ENCODE results near the gene C1orf87. TPM values are rescaled to one million over a fixed set of nuclear protein-coding genes. Genes with fewer than 3 reads are reported as not detected.

C1orf87 gene
- total and polyA plus RNA-seq, 2 donors (not counting 3 experiments of a cell fraction or from before 2014, with no cell fraction given), result not detected

- TF ChIP-seq MYC (IDR thresholded peaks at IDR 0.05; ENCODE audit: low read depth, low read length), result no peak
- TF ChIP-seq FOS (IDR thresholded peaks at IDR 0.05; ENCODE audit: borderline replicate concordance, insufficient read depth, low read length), result no peak
- no peak for TF ChIP-seq JUN (IDR thresholded peaks at IDR 0.05; ENCODE audit: borderline replicate concordance, insufficient read depth, insufficient read length, low read depth)
- TF ChIP-seq GATA2 (IDR thresholded peaks at IDR 0.05; ENCODE audit: insufficient read depth, insufficient read length, low read depth, low read length), result no peak
- no peak for TF ChIP-seq POLR2A (IDR thresholded peaks at IDR 0.05; ENCODE audit: low read depth, low read length)
- no peak overlapping the region for H3K27ac ChIP-seq (ENCODE audit: insufficient read depth, low read depth, low read length)
- H3K9me1 ChIP-seq (replicated peaks; ENCODE audit: control insufficient read depth, extremely low read depth, insufficient read depth, low read length), result no peaks in the 10 kb centered on the region
- no peaks in the 10 kb centered on the region for H3K79me2 ChIP-seq (ENCODE audit: control insufficient read depth, insufficient read depth, low read length)
- FAIRE-seq, result no peak
- intact Hi-C loops (cut with micrococcal nuclease), result no loop called here
- no TSS peak for BruUV-seq (replicated peaks)
- dilution Hi-C loops (cut with MboI; ENCODE audit: extremely low pct_ligation_motif_present, low sequenced_read_pairs), result no loop called here
- H3K27me3 ChIP-seq (ENCODE audit: control insufficient read depth in 2 of 2, insufficient read depth in 2 of 2, low read length in 2 of 2), result no peaks in the 10 kb centered on the region
- POLR2A ChIA-PET, result no interaction called here
- CTCF ChIA-PET, result no interaction called here
- H3K4me1 ChIP-seq (ENCODE audit: control insufficient read depth, extremely low read depth, insufficient read depth, low read length), result no peaks in the 10 kb centered on the region
- no peak for DNase-seq (ENCODE audit: low read depth, low spot score)
- no peak overlapping the region for H2AFZ ChIP-seq (ENCODE audit: low read depth, low read length)
- no peaks in the 10 kb centered on the region for H4K20me1 ChIP-seq (replicated peaks; ENCODE audit: control insufficient read depth, extremely low read depth, insufficient read depth, low read length)
- H3K4me2 ChIP-seq (ENCODE audit: insufficient read depth, low read length), result no peak overlapping the region
- no peaks in the 10 kb centered on the region for H3K36me3 ChIP-seq (ENCODE audit: control insufficient read depth in 2 of 2, extremely low read depth in 1 of 2, insufficient read depth in 2 of 2, low read length in 2 of 2)
- no peak overlapping the region for H3K9ac ChIP-seq (replicated peaks; ENCODE audit: extremely low read depth, insufficient read depth, low read length)
- H3K4me3 ChIP-seq (replicated peaks in 1 of 3; ENCODE audit: insufficient read depth in 1 of 3, low read depth in 1 of 3, low read length in 3 of 3), result no peak overlapping the region
- no peaks in the 10 kb centered on the region for H3K9me3 ChIP-seq (replicated peaks; ENCODE audit: control insufficient read depth, insufficient read depth, low read length)
Measured at GRCh38 chr1:60054374-60054773, 19.2 kb downstream of the C1orf87 start.

GRCh38 chr1:60052601-60053000 lies 21.0 kb downstream of the C1orf87 start:
- intact Hi-C loops (cut with micrococcal nuclease) (no loop called here), dilution Hi-C loops (cut with MboI; ENCODE audit: extremely low pct_ligation_motif_present, low sequenced_read_pairs) (no loop called here)
- H3K9ac ChIP-seq (replicated peaks; ENCODE audit: extremely low read depth, insufficient read depth, low read length), result no peak overlapping the region
- ChIA-PET POLR2A (no interaction called here), CTCF (interaction anchor here (2.7 kb wide), 1 partner anchor 12 kb away, joined by 7 read pairs; no protein-coding TSS in a partner anchor)
- H4K20me1 ChIP-seq (replicated peaks; ENCODE audit: control insufficient read depth, extremely low read depth, insufficient read depth, low read length), result no peaks in the 10 kb centered on the region
- H3K4me1 ChIP-seq (ENCODE audit: control insufficient read depth, extremely low read depth, insufficient read depth, low read length), result no peaks in the 10 kb centered on the region
- no peak overlapping the region for H3K4me2 ChIP-seq (ENCODE audit: insufficient read depth, low read length)
- H3K27ac ChIP-seq (ENCODE audit: insufficient read depth, low read depth, low read length), result no peak overlapping the region
- no peak overlapping the region for H2AFZ ChIP-seq (ENCODE audit: low read depth, low read length)
- DNase-seq (ENCODE audit: low read depth, low spot score) (no peak), FAIRE-seq (no peak)
- no peak overlapping the region for H3K4me3 ChIP-seq (replicated peaks in 1 of 3; ENCODE audit: insufficient read depth in 1 of 3, low read depth in 1 of 3, low read length in 3 of 3)
- H3K79me2 ChIP-seq (ENCODE audit: control insufficient read depth, insufficient read depth, low read length), result no peaks in the 10 kb centered on the region
- BruUV-seq (replicated peaks), result no TSS peak
- no peaks in the 10 kb centered on the region for H3K36me3 ChIP-seq (ENCODE audit: control insufficient read depth in 2 of 2, extremely low read depth in 1 of 2, insufficient read depth in 2 of 2, low read length in 2 of 2)
- H3K27me3 ChIP-seq (ENCODE audit: control insufficient read depth in 2 of 2, insufficient read depth in 2 of 2, low read length in 2 of 2), result no peaks in the 10 kb centered on the region
- no peak for TF ChIP-seq JUN (IDR thresholded peaks at IDR 0.05; ENCODE audit: borderline replicate concordance, insufficient read depth, insufficient read length, low read depth)
- TF ChIP-seq MYC (IDR thresholded peaks at IDR 0.05; ENCODE audit: low read depth, low read length), result no peak
- no peak for TF ChIP-seq POLR2A (IDR thresholded peaks at IDR 0.05; ENCODE audit: low read depth, low read length)
- no peak for TF ChIP-seq GATA2 (IDR thresholded peaks at IDR 0.05; ENCODE audit: insufficient read depth, insufficient read length, low read depth, low read length)
- no peak for TF ChIP-seq MAX (IDR thresholded peaks at IDR 0.05; ENCODE audit: insufficient read depth, insufficient read length)
- no peak for TF ChIP-seq POLR2AphosphoS5 (IDR thresholded peaks at IDR 0.05; ENCODE audit: insufficient read depth, low read depth, low read length)
- H3K9me1 ChIP-seq (replicated peaks; ENCODE audit: control insufficient read depth, extremely low read depth, insufficient read depth, low read length), result no peaks in the 10 kb centered on the region
- H3K9me3 ChIP-seq (replicated peaks; ENCODE audit: control insufficient read depth, insufficient read depth, low read length), result no peaks in the 10 kb centered on the region

All from endothelial cell of umbilical vein (primary cell).